ENCODE results near the gene HJV. TPM values are rescaled to one million over a fixed set of nuclear protein-coding genes. Genes with fewer than 3 reads are reported as not detected.

The HJV gene
- total and polyA plus RNA-seq, 2 of the 8 experiments (the other 6 are each of a cell fraction or from before 2014, with no cell fraction given): 0.32 to 0.70 TPM

Small RNA genes lying within 50 kb of the gene (small RNA-seq; reads per million reads assigned to genes)
- gene RNVU1-6 (ENCODE audit: insufficient read depth): 14.7 reads per million, percentile 88 among the genes with 10 or more reads in this experiment

Other genes with a start within 250 kb of the HJV start
- gene RNF115, start 197.6 kb downstream of the HJV start, total RNA-seq (2021; fragmentation: NEBNext Ultra II Directional; extraction: Animal tissue kit (Norgen Biotek cat#: 25700)): 10.2 and 10.8 TPM in 2 replicates
- gene RNF115, start 197.6 kb downstream of the HJV start, polyA plus RNA-seq (2011; rRNA removed): 3.0 and 4.7 TPM in 2 replicates
- 26.2 and 26.8 TPM in 2 replicates for gene POLR3C, start 197.5 kb downstream of the HJV start, total RNA-seq (2021; fragmentation: NEBNext Ultra II Directional; extraction: Animal tissue kit (Norgen Biotek cat#: 25700))
- 23.7 and 26.8 TPM in 2 replicates for gene POLR3C, start 197.5 kb downstream of the HJV start, polyA plus RNA-seq (2011; rRNA removed)
- 2.7 and 2.8 TPM in 2 replicates for gene NUDT17, start 176.1 kb downstream of the HJV start, total RNA-seq (2021; fragmentation: NEBNext Ultra II Directional; extraction: Animal tissue kit (Norgen Biotek cat#: 25700))
- 4.1 and 5.1 TPM in 2 replicates for gene NUDT17, start 176.1 kb downstream of the HJV start, polyA plus RNA-seq (2011; rRNA removed)
- 36.7 and 40.7 TPM in 2 replicates for gene PIAS3, start 162.7 kb downstream of the HJV start, total RNA-seq (2021; fragmentation: NEBNext Ultra II Directional; extraction: Animal tissue kit (Norgen Biotek cat#: 25700))
- gene PIAS3, start 162.7 kb downstream of the HJV start, polyA plus RNA-seq (2011; rRNA removed): 49.9 and 73.8 TPM in 2 replicates
- gene ANKRD35, start 135.9 kb downstream of the HJV start, total RNA-seq (2021; fragmentation: NEBNext Ultra II Directional; extraction: Animal tissue kit (Norgen Biotek cat#: 25700)): 2.2 and 3.0 TPM in 2 replicates
- gene ANKRD35, start 135.9 kb downstream of the HJV start, polyA plus RNA-seq (2011; rRNA removed): 1.4 and 1.6 TPM in 2 replicates
- gene ITGA10, start 111.7 kb downstream of the HJV start, total RNA-seq (2021; fragmentation: NEBNext Ultra II Directional; extraction: Animal tissue kit (Norgen Biotek cat#: 25700)): 0.45 and 0.48 TPM in 2 replicates
- gene ITGA10, start 111.7 kb downstream of the HJV start, polyA plus RNA-seq (2011; rRNA removed): 0.09 and 0.11 TPM in 2 replicates
- gene PEX11B, start 103.0 kb downstream of the HJV start, total RNA-seq (2021; fragmentation: NEBNext Ultra II Directional; extraction: Animal tissue kit (Norgen Biotek cat#: 25700)): 8.1 and 9.1 TPM in 2 replicates
- 11.0 and 15.1 TPM in 2 replicates for gene PEX11B, start 103.0 kb downstream of the HJV start, polyA plus RNA-seq (2011; rRNA removed)
- 216 and 222 TPM in 2 replicates for gene RBM8A, start 94.3 kb downstream of the HJV start, total RNA-seq (2021; fragmentation: NEBNext Ultra II Directional; extraction: Animal tissue kit (Norgen Biotek cat#: 25700))
- gene RBM8A, start 94.3 kb downstream of the HJV start, polyA plus RNA-seq (2011; rRNA removed): 119 and 125 TPM in 2 replicates
- gene LIX1L, start 63.7 kb downstream of the HJV start, total RNA-seq (2021; fragmentation: NEBNext Ultra II Directional; extraction: Animal tissue kit (Norgen Biotek cat#: 25700)): 2.9 and 3.0 TPM in 2 replicates
- gene LIX1L, start 63.7 kb downstream of the HJV start, polyA plus RNA-seq (2011; rRNA removed): 3.7 and 3.8 TPM in 2 replicates
- 0.20 and 0.46 TPM in 2 replicates for gene ANKRD34A, start 57.2 kb downstream of the HJV start, total RNA-seq (2021; fragmentation: NEBNext Ultra II Directional; extraction: Animal tissue kit (Norgen Biotek cat#: 25700))
- 0.15 and 0.19 TPM in 2 replicates for gene ANKRD34A, start 57.2 kb downstream of the HJV start, polyA plus RNA-seq (2011; rRNA removed)
- gene POLR3GL, start 57.0 kb downstream of the HJV start, total RNA-seq (2021; fragmentation: NEBNext Ultra II Directional; extraction: Animal tissue kit (Norgen Biotek cat#: 25700)): 2.3 and 3.1 TPM in 2 replicates
- 3.5 and 3.9 TPM in 2 replicates for gene POLR3GL, start 57.0 kb downstream of the HJV start, polyA plus RNA-seq (2011; rRNA removed)
- 10.3 and 12.3 TPM in 2 replicates for gene TXNIP, start 25.2 kb downstream of the HJV start, total RNA-seq (2021; fragmentation: NEBNext Ultra II Directional; extraction: Animal tissue kit (Norgen Biotek cat#: 25700))
- 33.4 and 56.8 TPM in 2 replicates for gene TXNIP, start 25.2 kb downstream of the HJV start, polyA plus RNA-seq (2011; rRNA removed)
- gene NBPF10, start 123.1 kb upstream of the HJV start, total RNA-seq (2021; fragmentation: NEBNext Ultra II Directional; extraction: Animal tissue kit (Norgen Biotek cat#: 25700)): 0.36 and 0.39 TPM in 2 replicates
- gene NBPF10, start 123.1 kb upstream of the HJV start, polyA plus RNA-seq (2011; rRNA removed): 0.09 and 0.20 TPM in 2 replicates
- 6.2 and 6.9 TPM in 2 replicates for gene NOTCH2NLA, start 207.3 kb upstream of the HJV start, total RNA-seq (2021; fragmentation: NEBNext Ultra II Directional; extraction: Animal tissue kit (Norgen Biotek cat#: 25700))
- gene NOTCH2NLA, start 207.3 kb upstream of the HJV start, polyA plus RNA-seq (2011; rRNA removed): 3.9 and 4.1 TPM in 2 replicates